Common myeloid progenitor, CD34-positive (primary cell): ENCODE data around the gene ANKRD44.
"Not testable (repeated sequence)": the region's sequence is repeated elsewhere in the genome, so short reads cannot be mapped to it uniquely, and the experiment has no call there.

Experiments
- CTCF ChIA-PET: fragments of 350-600 bp; sonication (Branson Sonifier 250); formaldehyde crosslinking; loops from one replicate; lab custom pipeline; 2021; ENCODE audit warnings: antibody characterized with exemption; lab: Charles Lee
- POLR2A ChIA-PET: fragments of 350-600 bp; sonication (Branson Sonifier 250); formaldehyde crosslinking; loops from one replicate; lab custom pipeline; 2021; ENCODE audit warnings: antibody characterized with exemption; lab: Charles Lee
- DNase-seq, 3 donors: peaks; one replicate each; pipeline versions ENCODE4 v3.0.0 to v3.0.0-alpha.2; 2013
- H3K27ac ChIP-seq, 2 experiments: 1 replicate in 1 of 2; 2 replicates in 1 of 2; pipeline ENCODE4 v1.7.0; 2013; ENCODE audit warnings: inconsistent platforms in 2 of 2, low read length in 2 of 2, mild to moderate bottlenecking in 2 of 2, low read depth in 1 of 2, moderate library complexity in 1 of 2; ENCODE audit not compliant: severe bottlenecking in 2 of 2, insufficient read depth in 1 of 2, poor library complexity in 1 of 2
- H3K27me3 ChIP-seq, 5 experiments: replicated peaks in 2 of 5; 1 replicate in 3 of 5; 2 replicates in 2 of 5; pipeline versions ENCODE4 v1.6.1 to v1.7.0; 2013; ENCODE audit warnings: low read length in 4 of 5, mild to moderate bottlenecking in 2 of 5, moderate library complexity in 2 of 5, inconsistent platforms in 1 of 5; ENCODE audit not compliant: insufficient read depth in 5 of 5, control insufficient read depth in 4 of 5
- H3K36me3 ChIP-seq, 4 experiments: 1 replicate in 2 of 4; 2 replicates in 2 of 4; pipeline versions ENCODE4 v1.6.1 to v1.7.0; 2013; ENCODE audit warnings: low read length in 3 of 4, control low read depth in 1 of 4, mild to moderate bottlenecking in 1 of 4; ENCODE audit not compliant: control insufficient read depth in 4 of 4, insufficient read depth in 4 of 4
- H3K4me1 ChIP-seq, 4 experiments: 1 replicate in 3 of 4; 2 replicates in 1 of 4; pipeline versions ENCODE4 v1.6.1 to v1.7.1; 2013; ENCODE audit warnings: low read length in 3 of 4, mild to moderate bottlenecking in 3 of 4, control low read depth in 1 of 4, inconsistent platforms in 1 of 4, moderate library complexity in 1 of 4; ENCODE audit not compliant: control insufficient read depth in 4 of 4, insufficient read depth in 4 of 4; ENCODE audit errors: control extremely low read depth in 1 of 4
- H3K4me3 ChIP-seq, 7 experiments: 1 replicate in 4 of 7; 2 replicates in 3 of 7; pipeline versions ENCODE4 v1.5.1 to v1.7.0; 2013; ENCODE audit warnings: mild to moderate bottlenecking in 7 of 7, low read length in 6 of 7, moderate library complexity in 6 of 7, inconsistent platforms in 2 of 7, low read depth in 2 of 7, control low read depth in 1 of 7; ENCODE audit not compliant: insufficient read depth in 4 of 7, control insufficient read depth in 1 of 7; ENCODE audit errors: extremely low read depth in 1 of 7
- H3K9me3 ChIP-seq, 5 experiments: 1 replicate in 4 of 5; 2 replicates in 1 of 5; pipeline versions ENCODE4 v1.6.1 to v1.7.1; 2013; ENCODE audit warnings: low read length in 4 of 5, mild to moderate bottlenecking in 2 of 5, inconsistent platforms in 1 of 5, low read depth in 1 of 5, moderate library complexity in 1 of 5; ENCODE audit not compliant: control insufficient read depth in 4 of 5, insufficient read depth in 2 of 5; ENCODE audit errors: control extremely low read depth in 1 of 5
- WGBS: methylation state at CpG from one replicate; pipeline ENCODE4 v1.1.5; 2013; ENCODE audit not compliant: insufficient coverage; 5-methylcytosine and 5-hydroxymethylcytosine counted together

ANKRD44 gene

DNA sequence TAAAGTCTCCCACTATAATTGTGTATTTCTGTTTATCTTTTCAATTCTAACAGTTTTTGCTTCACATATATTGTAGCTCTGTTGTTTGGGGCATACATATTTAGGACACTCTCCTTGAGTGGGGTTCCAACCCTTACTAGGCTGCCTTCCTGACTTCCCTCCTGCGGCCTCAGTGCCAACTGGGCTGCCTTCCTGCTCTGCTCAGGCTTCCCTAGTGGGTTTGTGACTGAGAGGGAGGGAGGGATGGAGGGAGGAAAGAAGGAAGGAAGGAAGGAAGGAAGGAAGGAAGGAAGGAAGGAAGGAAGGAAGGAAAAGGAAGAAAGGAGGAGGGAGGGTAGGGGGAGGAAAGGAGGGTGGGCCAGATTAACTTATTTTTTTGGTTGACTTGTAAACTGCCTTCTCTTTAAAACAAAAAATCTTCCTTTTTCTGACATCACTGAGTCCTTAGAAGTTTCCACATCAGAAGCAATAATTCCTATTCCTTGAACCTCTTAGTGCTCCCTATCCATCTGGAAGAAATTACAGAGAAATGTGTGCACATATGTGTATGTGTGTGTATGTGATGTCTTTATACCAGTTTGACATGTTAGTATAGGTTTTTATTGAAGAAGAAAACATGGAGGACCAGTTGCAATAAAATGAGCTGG lies 238.7 kb downstream of the ANKRD44 start:
- ChIA-PET POLR2A (no interaction called here), CTCF (interaction anchor here (1.2 to 1.3 kb wide), 2 partner anchors 27 to 61 kb away, joined by 4 to 5 read pairs; no protein-coding TSS in a partner anchor)
- no CpG with 5 or more reads among the region's 1 CpG for WGBS

GRCh38 chr2:197071213-197071612 lies 239.4 kb downstream of the ANKRD44 start:
- peaks cover 2 to 10% (median 7%) of the 10 kb centered on the region in 4 experiments for H3K36me3 ChIP-seq
- no peak overlapping the region for H3K27ac ChIP-seq
- no peaks in the 10 kb centered on the region for H3K27me3 ChIP-seq
- H3K4me1 ChIP-seq: no peaks in the 10 kb centered on the region
- 100% methylated on average over 1 of the region's 1 CpG for WGBS
- ChIA-PET POLR2A (no interaction called here), CTCF (no interaction called here)
- no peaks in the 10 kb centered on the region for H3K9me3 ChIP-seq
- H3K4me3 ChIP-seq: no peak overlapping the region
- no peak for DNase-seq

More for the DNA sequence above, 238.7 kb downstream of the ANKRD44 start:
- peaks cover 4 to 15% (median 11%) of the 10 kb centered on the region in 4 experiments for H3K36me3 ChIP-seq
- H3K4me3 ChIP-seq: no peak overlapping the region
- H3K27ac ChIP-seq: no peak overlapping the region
- no peak for DNase-seq
- H3K4me1 ChIP-seq: no peaks in the 10 kb centered on the region
- H3K27me3 ChIP-seq: no peaks in the 10 kb centered on the region
- no peaks in the 10 kb centered on the region for H3K9me3 ChIP-seq

GRCh38 chr2:197069958-197070357 lies 240.6 kb downstream of the ANKRD44 start:
- H3K9me3 ChIP-seq: no peaks in the 10 kb centered on the region
- DNase-seq: no peak
- no peaks in the 10 kb centered on the region for H3K27me3 ChIP-seq
- no peak overlapping the region for H3K4me3 ChIP-seq
- CTCF ChIA-PET: interaction anchor here (0.6 to 1.1 kb wide), 2 partner anchors 11 to 778 kb away, joined by 3 to 4 read pairs; no protein-coding TSS in a partner anchor
- H3K36me3 ChIP-seq: peaks cover 0 to 3% (median 2%) of the 10 kb centered on the region in 4 experiments
- H3K27ac ChIP-seq: no peak overlapping the region
- H3K4me1 ChIP-seq: no peaks in the 10 kb centered on the region
- POLR2A ChIA-PET: no interaction called here
- WGBS: no CpG with 5 or more reads among the region's 2 CpGs

GRCh38 chr2:197062574-197062973 lies 248.0 kb downstream of the ANKRD44 start:
- H3K27ac ChIP-seq, DNase-seq, CTCF ChIA-PET, H3K4me1 ChIP-seq, H3K4me3 ChIP-seq, POLR2A ChIA-PET, H3K27me3 ChIP-seq, H3K9me3 ChIP-seq: not testable (repeated sequence)
- no CpG with 5 or more reads among the region's 3 CpGs for WGBS
- peaks cover 6 to 20% (median 11%) of the 10 kb centered on the region in 4 experiments for H3K36me3 ChIP-seq

GRCh38 chr2:197059477-197059876 lies 251.1 kb downstream of the ANKRD44 start:
- Histone ChIP-seq H3K9me3 (peaks cover 7 to 23% (median 9%) of the 10 kb centered on the region in 5 experiments), H3K4me3 (no peak overlapping the region), H3K36me3 (peaks cover 11 to 36% (median 17%) of the 10 kb centered on the region in 4 experiments), H3K27me3 (no peaks in the 10 kb centered on the region), H3K27ac (no peak overlapping the region), H3K4me1 (no peaks in the 10 kb centered on the region)
- POLR2A ChIA-PET: no interaction called here
- no peak for DNase-seq
- CTCF ChIA-PET: interaction anchor here (1.1 to 1.5 kb wide), 2 partner anchors 10 to 24 kb away, joined by 3 to 4 read pairs; no protein-coding TSS in a partner anchor
- 89% methylated on average over 1 of the region's 1 CpG for WGBS

DNA sequence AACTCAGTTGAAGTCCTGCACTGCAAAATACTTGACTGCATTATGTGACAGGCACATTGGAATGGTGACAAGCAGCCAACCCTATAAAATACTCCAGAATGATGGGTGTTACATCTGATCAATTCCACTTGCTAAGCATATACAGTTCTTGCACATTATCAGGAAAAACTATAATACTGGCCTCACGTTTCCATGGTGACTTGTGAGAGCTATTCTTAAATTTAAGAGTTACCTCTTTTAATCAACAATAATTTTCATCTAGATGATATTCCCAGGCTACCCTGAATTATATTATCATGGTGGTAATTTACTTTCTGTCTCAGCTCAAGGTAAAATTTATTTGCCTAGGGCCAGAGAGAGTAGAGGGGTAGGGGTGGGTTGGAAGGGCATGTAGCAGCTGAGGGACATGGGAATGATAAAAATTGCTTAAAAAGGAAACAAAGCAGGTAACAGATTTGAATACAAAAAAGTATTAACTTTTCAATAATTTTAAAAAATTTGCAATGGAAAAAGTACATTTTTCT lies 251.7 kb downstream of the ANKRD44 start:
- H3K27ac ChIP-seq: no peak overlapping the region
- DNase-seq: no peak
- ChIA-PET POLR2A (no interaction called here), CTCF (interaction anchor here (1.1 to 1.5 kb wide), 2 partner anchors 11 to 23 kb away, joined by 3 to 4 read pairs; no protein-coding TSS in a partner anchor)
- no peaks in the 10 kb centered on the region for H3K27me3 ChIP-seq
- H3K4me3 ChIP-seq: no peak overlapping the region
- H3K4me1 ChIP-seq: no peaks in the 10 kb centered on the region
- H3K9me3 ChIP-seq: peaks cover 7 to 24% (median 11%) of the 10 kb centered on the region in 5 experiments
- peaks cover 13 to 37% (median 18%) of the 10 kb centered on the region in 4 experiments for H3K36me3 ChIP-seq
- WGBS: no CpG with 5 or more reads among the region's 1 CpG

- peaks cover 16 to 37% (median 18%) of the 10 kb centered on the region in 4 experiments for H3K36me3 ChIP-seq
- no peak overlapping the region for H3K4me3 ChIP-seq
- no peaks in the 10 kb centered on the region for H3K4me1 ChIP-seq
- no peak overlapping the region for H3K27ac ChIP-seq
- no peaks in the 10 kb centered on the region for H3K27me3 ChIP-seq
- no CpG with 5 or more reads among the region's 2 CpGs for WGBS
- no peak for DNase-seq
- ChIA-PET CTCF (no interaction called here), POLR2A (no interaction called here)
- H3K9me3 ChIP-seq: peaks cover 7 to 24% (median 11%) of the 10 kb centered on the region in 5 experiments
These were observed 252.6 kb downstream of the ANKRD44 start for GRCh38 chr2:197057959-197058358.
